Neural progenitor cell (in vitro differentiated cells): ENCODE results near the gene HERC6. TPM values are rescaled to one million over a fixed set of nuclear protein-coding genes. Genes with fewer than 3 reads are reported as not detected.
"Not testable (repeated sequence)": the region's sequence is repeated elsewhere in the genome, so short reads cannot be mapped to it uniquely, and the experiment has no call there.

Experiments used
- DNase-seq: peaks from one replicate; pipeline ENCODE4 v3.0.0-alpha.2; 2016; ENCODE audit warnings: low spot score
- H2AFZ ChIP-seq: fragments of 200-600 bp; sonication (generic); replicated peaks from 2 replicates; pipeline ENCODE4 v1.6.1; 2016; ENCODE audit warnings: antibody characterized with exemption
- H3F3A ChIP-seq: fragments of 200-600 bp; sonication (generic); 2 replicates; pipeline ENCODE4 v1.6.1; 2016; ENCODE audit warnings: antibody characterized with exemption, low read depth
- H3K27ac ChIP-seq: fragments of 200-600 bp; sonication (generic); 2 replicates; pipeline ENCODE4 v1.5.1; 2016; ENCODE audit warnings: mild to moderate bottlenecking
- H3K27me3 ChIP-seq: fragments of 200-600 bp; sonication (generic); 2 replicates; pipeline ENCODE4 v1.6.1; 2016; ENCODE audit warnings: mild to moderate bottlenecking, moderate library complexity
- H3K36me3 ChIP-seq: fragments of 200-600 bp; sonication (generic); 2 replicates; pipeline ENCODE4 v1.5.1; 2016
- H3K4me1 ChIP-seq: fragments of 200-600 bp; sonication (generic); 2 replicates; pipeline ENCODE4 v1.6.1; 2016; ENCODE audit warnings: mixed run types
- H3K4me2 ChIP-seq: fragments of 200-600 bp; sonication (generic); 2 replicates; pipeline ENCODE4 v1.6.1; 2016
- H3K4me3 ChIP-seq: fragments of 200-600 bp; sonication (generic); 2 replicates; pipeline ENCODE4 v1.5.1; 2016
- H3K79me2 ChIP-seq: fragments of 200-600 bp; sonication (generic); 2 replicates; pipeline ENCODE4 v1.6.1; 2016; ENCODE audit warnings: low read depth
- H3K9ac ChIP-seq: fragments of 200-600 bp; sonication (generic); 2 replicates; pipeline ENCODE4 v1.6.1; 2016
- H3K9me3 ChIP-seq: fragments of 200-600 bp; sonication (generic); 2 replicates; pipeline ENCODE4 v1.5.1; 2016; ENCODE audit warnings: low read depth
- H4K20me1 ChIP-seq: fragments of 200-600 bp; sonication (generic); 2 replicates; pipeline ENCODE4 v1.6.1; 2016; ENCODE audit warnings: low read depth
- H3K27ac Mint-ChIP-seq: 3 replicates; pipeline ENCODE4 v1.8.0; 2021; ENCODE audit warnings: mixed read lengths
- H3K27me3 Mint-ChIP-seq: 2 replicates; pipeline ENCODE4 v1.8.0; 2022; ENCODE audit warnings: low read depth, mild to moderate bottlenecking, inconsistent platforms, moderate library complexity, mixed read lengths; ENCODE audit not compliant: insufficient read depth
- H3K36me3 Mint-ChIP-seq: 3 replicates; pipeline ENCODE4 v1.8.0; 2021; ENCODE audit warnings: mixed read lengths
- H3K4me1 Mint-ChIP-seq: 3 replicates; pipeline ENCODE4 v1.8.0; 2021; ENCODE audit warnings: mixed read lengths
- H3K4me3 Mint-ChIP-seq: 3 replicates; pipeline ENCODE4 v1.8.0; 2021; ENCODE audit warnings: mild to moderate bottlenecking, moderate library complexity, mixed read lengths
- H3K9me3 Mint-ChIP-seq: 3 replicates; pipeline ENCODE4 v1.8.0; 2020; ENCODE audit warnings: mixed read lengths
- CTCF ChIP-seq: fragments of 200-600 bp; sonication (generic); IDR thresholded peaks from 2 replicates; pipeline ENCODE4 v1.5.1; 2017; ENCODE audit warnings: antibody characterized with exemption, mild to moderate bottlenecking
- EZH2 ChIP-seq: fragments of 200-600 bp; sonication (generic); IDR thresholded peaks from 2 replicates; pipeline ENCODE4 v1.6.1; 2017; ENCODE audit warnings: antibody characterized with exemption, mild to moderate bottlenecking, moderate library complexity
- EZH2phosphoT487 ChIP-seq: fragments of 200-600 bp; sonication (generic); IDR thresholded peaks from 2 replicates; pipeline ENCODE4 v1.6.1; 2017; ENCODE audit warnings: antibody characterized with exemption
- total RNA-seq: library from RNA; depleted of rRNA; stranded (reverse); fragments of >200 nt; gene quantifications from 2 replicates; pipeline ENCODE4 v1.2.3, GENCODE V29; 2015; ENCODE audit warnings: low replicate concordance

Gene HERC6
- total RNA-seq, 1 donor from 2014 or later: 0.24 TPM

GRCh38 chr4:88341227-88342192 is 37.1 kb upstream of the HERC6 start:
- Histone ChIP-seq H2AFZ (no peak overlapping the region), H4K20me1 (no peaks in the 10 kb centered on the region), H3K9ac (no peak overlapping the region), H3K36me3 (no peaks in the 10 kb centered on the region), H3F3A (no peaks in the 10 kb centered on the region), H3K27ac (no peak overlapping the region), H3K27me3 (no peaks in the 10 kb centered on the region), H3K4me1 (no peaks in the 10 kb centered on the region), H3K4me3 (no peak overlapping the region), H3K79me2 (no peaks in the 10 kb centered on the region), H3K9me3 (no peaks in the 10 kb centered on the region), H3K4me2 (no peak overlapping the region)
- Mint-ChIP-seq H3K9me3 (no peaks in the 10 kb centered on the region), H3K27me3 (peaks cover 2% of the 10 kb centered on the region), H3K4me3 (no peak overlapping the region), H3K4me1 (peaks cover 15% of the 10 kb centered on the region), H3K36me3 (no peaks in the 10 kb centered on the region), H3K27ac (no peak overlapping the region)
- DNase-seq: no peak
- no peak for TF ChIP-seq EZH2phosphoT487
- no peak for TF ChIP-seq EZH2
- no peak for TF ChIP-seq CTCF

- DNase-seq, H3F3A ChIP-seq, H3K9me3 ChIP-seq, H3K36me3 Mint-ChIP-seq, H3K9me3 Mint-ChIP-seq, H4K20me1 ChIP-seq, H3K27me3 Mint-ChIP-seq, H3K4me2 ChIP-seq, H3K4me1 ChIP-seq, H2AFZ ChIP-seq, H3K9ac ChIP-seq, H3K4me3 Mint-ChIP-seq, H3K27ac Mint-ChIP-seq, H3K27me3 ChIP-seq, H3K79me2 ChIP-seq, H3K4me1 Mint-ChIP-seq, H3K27ac ChIP-seq, H3K4me3 ChIP-seq, H3K36me3 ChIP-seq: not testable (repeated sequence)
Measured at GRCh38 chr4:88346902-88347301, 31.8 kb upstream of the HERC6 start.

- not testable (repeated sequence) for H3F3A ChIP-seq, H3K27me3 ChIP-seq, H3K4me3 ChIP-seq, H3K36me3 Mint-ChIP-seq, H3K9me3 Mint-ChIP-seq, H3K27ac Mint-ChIP-seq, H2AFZ ChIP-seq, H3K27ac ChIP-seq, H3K79me2 ChIP-seq, H3K4me1 Mint-ChIP-seq, H3K4me3 Mint-ChIP-seq, H3K4me2 ChIP-seq, H3K4me1 ChIP-seq, DNase-seq, H3K9me3 ChIP-seq, H3K36me3 ChIP-seq, H3K9ac ChIP-seq, H4K20me1 ChIP-seq, H3K27me3 Mint-ChIP-seq
Measured at GRCh38 chr4:88348761-88349160, 29.9 kb upstream of the HERC6 start.

GRCh38 chr4:88350786-88351185 is 27.9 kb upstream of the HERC6 start:
- no peak overlapping the region for H3K27ac Mint-ChIP-seq
- no peak for DNase-seq
- H3K27me3 ChIP-seq: no peaks in the 10 kb centered on the region

More at GRCh38 chr4:88350786-88351185, 27.9 kb upstream of the HERC6 start:
- Histone ChIP-seq H3K4me2 (no peak overlapping the region), H3K27ac (no peak overlapping the region), H3K36me3 (peaks cover 5% of the 10 kb centered on the region), H3F3A (no peaks in the 10 kb centered on the region), H2AFZ (no peak overlapping the region), H3K4me1 (no peaks in the 10 kb centered on the region), H3K9me3 (peaks cover 3% of the 10 kb centered on the region), H3K4me3 (no peak overlapping the region), H4K20me1 (no peaks in the 10 kb centered on the region), H3K79me2 (no peaks in the 10 kb centered on the region), H3K9ac (no peak overlapping the region)
- TF ChIP-seq EZH2 (no peak), CTCF (no peak), EZH2phosphoT487 (no peak)
- H3K4me1 Mint-ChIP-seq: no peaks in the 10 kb centered on the region
- H3K4me3 Mint-ChIP-seq: no peak overlapping the region
- no peaks in the 10 kb centered on the region for H3K27me3 Mint-ChIP-seq
- H3K9me3 Mint-ChIP-seq: peaks cover 8% of the 10 kb centered on the region
- H3K36me3 Mint-ChIP-seq: no peaks in the 10 kb centered on the region
